GM18517 (cell line): Measurements from ENCODE around the gene AP1AR.
"Not testable (repeated sequence)": the region's sequence is repeated elsewhere in the genome, so short reads cannot be mapped to it uniquely, and the experiment has no call there.

ENCODE experiments used
- ATAC-seq: cut with Tn5 transposase; IDR thresholded peaks from one replicate; pipeline ENCODE4 v1.9.1; 2021; ENCODE audit warnings: mild to moderate bottlenecking, moderate library complexity; ENCODE audit not compliant: unreplicated experiment

AP1AR gene

GRCh38 chr4:112277705-112278448 is 46.3 kb downstream of the AP1AR start:
- no peak for ATAC-seq

- peak; percentile 71 for ATAC-seq
Observed at GRCh38 chr4:112279025-112279881, 47.7 kb downstream of the AP1AR start.

- ATAC-seq = peak; percentile 8
Observed at GRCh38 chr4:112279882-112280315, 48.3 kb downstream of the AP1AR start.

GRCh38 chr4:112280386-112281056 is 48.9 kb downstream of the AP1AR start:
- ATAC-seq = no peak

- ATAC-seq = not testable (repeated sequence)
Observed at GRCh38 chr4:112281895-112282398, 50.4 kb downstream of the AP1AR start.

- ATAC-seq = no peak
Observed at GRCh38 chr4:112282860-112283667, 51.5 kb downstream of the AP1AR start.

GRCh38 chr4:112284166-112284565 is 52.6 kb downstream of the AP1AR start:
- ATAC-seq = no peak

- no peak for ATAC-seq
Observed at GRCh38 chr4:112284662-112285411, 53.2 kb downstream of the AP1AR start.

- peak; percentile 33 for ATAC-seq
Observed at GRCh38 chr4:112287258-112287989, 55.8 kb downstream of the AP1AR start.

GRCh38 chr4:112288455-112288854 is 56.9 kb downstream of the AP1AR start:
- ATAC-seq = peak; percentile 34

- no peak for ATAC-seq
Observed at GRCh38 chr4:112289407-112290253, 58.0 kb downstream of the AP1AR start.

- ATAC-seq = no peak
Observed at GRCh38 chr4:112290341-112290740, 58.8 kb downstream of the AP1AR start.

GRCh38 chr4:112296949-112297880 is 65.6 kb downstream of the AP1AR start, which contains the start of gene ALPK1:
Gene ALPK1 (plus strand): TSS chr4:112297369.
- ATAC-seq = peak; percentile 85

- ATAC-seq = no peak
Observed at GRCh38 chr4:112299721-112300120, 68.1 kb downstream of the AP1AR start.

GRCh38 chr4:112302320-112303274 is 71.0 kb downstream of the AP1AR start:
- ATAC-seq = no peak

- ATAC-seq = not testable (repeated sequence)
Observed at GRCh38 chr4:112305477-112305876, 73.9 kb downstream of the AP1AR start.
